C4-2B (cell line): ENCODE results near the gene CCR6.

Experiments
- CTCF ChIP-seq: fragments of 450-650 bp; conservative IDR thresholded peaks from 2 replicates; pipeline ENCODE4 v1.5.1; 2017; ENCODE audit warnings: mild to moderate bottlenecking
- ZFX ChIP-seq: fragments of 450-650 bp; IDR thresholded peaks from 2 replicates; pipeline ENCODE4 v1.6.1; 2017

- no peak for TF ChIP-seq CTCF
- no peak for TF ChIP-seq ZFX
Measured at GRCh38 chr6:167127785-167128531, 5.1 kb downstream of the CCR6 start.
